Measurements from ENCODE around the gene GNAI2. TPM values are rescaled to one million over a fixed set of nuclear protein-coding genes. Genes with fewer than 3 reads are reported as not detected.
A peak's percentile ranks its signal among the peaks of the same experiment; 100 is the strongest.
"Not testable (repeated sequence)": the region's sequence is repeated elsewhere in the genome, so short reads cannot be mapped to it uniquely, and the experiment has no call there.

Gene GNAI2
- total RNA-seq, 1 donor from 2014 or later = 92.0 TPM

DNA sequence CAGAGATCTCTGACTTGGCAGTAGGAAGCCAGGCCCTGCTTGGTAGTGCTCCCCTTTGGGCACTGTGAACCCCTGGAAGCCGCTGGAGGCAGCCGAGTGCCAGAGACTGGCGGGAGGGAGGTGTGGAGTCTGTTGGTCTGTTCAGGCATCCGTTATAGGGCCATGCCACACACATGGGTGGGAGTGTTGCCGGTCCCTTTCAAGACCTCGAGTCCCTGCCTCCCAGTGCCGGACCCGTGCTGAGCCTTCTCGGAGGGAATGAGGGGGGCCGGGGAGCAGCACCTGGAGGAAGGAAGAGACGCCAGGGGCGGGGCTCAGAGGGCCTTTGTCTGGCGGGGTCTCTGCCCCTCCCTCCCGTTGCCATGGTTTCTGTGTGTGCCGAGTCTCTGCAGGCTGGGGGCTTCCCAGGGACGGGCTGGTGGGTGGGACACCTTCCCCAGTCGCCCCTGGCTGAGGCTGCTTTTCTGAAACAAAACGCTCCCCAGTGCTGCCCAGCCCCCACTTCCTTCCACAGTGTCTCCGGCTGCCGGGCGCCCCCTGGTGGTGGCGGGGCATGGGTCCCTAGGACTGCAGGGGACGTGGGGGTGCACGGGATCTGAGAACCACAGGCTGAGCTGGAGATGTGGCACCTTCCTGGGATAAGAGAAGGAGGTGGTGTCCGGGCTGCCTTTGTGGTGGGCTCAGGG is 10.0 kb downstream of the GNAI2 start:
- peak; percentile 76 for ATAC-seq

DNA sequence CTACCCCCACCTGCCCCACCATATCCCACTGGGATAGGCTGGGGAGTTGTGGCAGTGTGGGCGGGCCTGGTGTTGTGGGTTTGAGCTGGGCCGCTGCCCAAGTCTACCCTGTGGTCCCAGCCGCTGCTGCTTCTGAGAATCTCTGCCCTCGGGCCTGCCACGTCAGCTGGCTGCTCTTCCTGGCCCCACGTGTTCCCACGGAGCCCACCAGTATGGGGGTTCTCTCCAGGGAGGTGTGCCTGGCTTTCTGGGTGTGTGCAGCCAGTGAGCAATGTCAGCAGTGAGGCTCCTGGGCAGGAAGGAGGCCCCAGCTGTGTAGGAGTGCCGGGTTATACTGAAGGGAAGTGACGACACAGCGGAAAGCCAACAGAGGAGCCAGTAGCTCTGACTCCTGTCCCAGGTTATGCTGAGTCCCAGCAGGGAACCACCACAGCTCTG is 10.5 kb downstream of the GNAI2 start:
- ATAC-seq = peak; percentile 70

DNA sequence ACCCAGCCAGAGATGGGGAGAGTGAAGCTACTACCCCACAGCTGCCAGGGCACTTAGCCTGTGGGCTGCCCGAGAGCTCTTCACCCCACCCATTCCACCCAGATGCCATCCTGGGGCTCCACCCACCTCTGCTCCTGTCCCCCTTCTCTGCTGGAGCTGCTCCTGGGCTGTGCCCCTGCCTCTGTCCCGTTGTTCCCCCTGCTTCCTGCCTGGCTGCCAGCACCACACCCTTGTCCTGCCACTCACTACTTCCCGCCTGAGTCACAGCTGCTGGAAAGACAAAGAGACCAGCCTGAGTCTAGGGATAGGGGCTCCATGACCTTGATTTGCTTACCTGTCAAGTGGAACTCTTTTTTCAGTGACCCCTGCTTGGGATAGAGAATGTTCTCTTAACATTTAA is 12.4 kb downstream of the GNAI2 start:
- ATAC-seq = peak; percentile 30

DNA sequence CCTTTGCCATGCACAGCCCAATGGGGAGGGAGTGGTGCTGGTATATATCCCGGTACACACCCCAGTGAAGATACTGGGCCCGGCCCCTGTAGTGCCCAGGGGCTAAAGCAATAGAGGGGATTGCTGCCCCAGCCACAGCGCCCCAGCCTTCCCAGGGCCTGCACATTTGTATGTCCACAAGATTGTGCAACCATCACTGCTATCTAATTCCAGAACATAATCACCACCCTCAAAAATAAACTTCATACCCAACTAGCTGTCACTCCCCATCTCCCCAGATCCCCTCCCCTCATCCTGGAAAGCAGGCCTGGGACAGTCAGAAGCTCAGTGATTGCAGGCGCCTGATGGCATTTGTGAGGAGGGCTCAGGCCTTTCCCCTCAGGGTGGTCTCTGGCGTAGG is 13.5 kb downstream of the GNAI2 start:
- no peak for ATAC-seq

DNA sequence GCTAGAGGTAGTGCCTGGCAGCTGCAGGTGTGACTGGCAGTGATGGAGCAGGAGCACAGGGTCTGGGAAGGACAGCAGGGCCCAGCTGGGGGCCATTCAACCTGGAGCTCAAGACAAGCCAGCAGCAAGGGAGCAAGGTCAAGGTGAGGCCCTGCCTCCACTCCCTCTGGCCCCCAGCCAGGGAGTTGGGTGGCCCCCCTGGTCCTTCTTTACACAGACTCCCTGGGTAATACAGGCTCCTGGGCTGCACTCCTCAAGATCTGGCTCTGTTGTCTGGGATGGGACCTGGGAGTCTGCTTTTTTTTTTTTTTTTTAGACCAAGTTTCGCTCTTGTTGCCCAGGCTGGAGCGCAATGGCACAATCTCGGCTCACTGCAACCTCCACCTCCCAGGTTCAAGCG is 14.5 kb downstream of the GNAI2 start:
- ATAC-seq = no peak

DNA sequence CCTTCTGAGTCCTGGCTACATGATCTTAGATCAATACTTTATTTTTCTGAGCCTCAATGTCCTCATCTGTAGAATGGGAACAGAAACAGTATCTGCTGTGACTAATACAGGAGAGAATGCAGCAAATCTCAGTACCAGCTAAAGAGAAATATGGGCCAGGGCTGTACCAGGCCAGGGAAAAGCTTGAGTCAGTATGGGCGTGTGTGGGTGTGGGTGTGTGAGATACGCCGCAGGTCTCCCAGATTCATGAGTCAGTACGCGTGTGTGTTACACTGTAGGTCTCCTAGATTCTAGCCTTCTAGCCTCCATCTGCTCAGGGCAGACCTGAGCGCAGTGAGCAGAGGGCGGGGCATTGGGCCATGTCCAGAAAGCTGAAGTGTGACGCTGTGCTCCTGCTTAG is 15.2 kb downstream of the GNAI2 start:
- ATAC-seq = peak; percentile 84

DNA sequence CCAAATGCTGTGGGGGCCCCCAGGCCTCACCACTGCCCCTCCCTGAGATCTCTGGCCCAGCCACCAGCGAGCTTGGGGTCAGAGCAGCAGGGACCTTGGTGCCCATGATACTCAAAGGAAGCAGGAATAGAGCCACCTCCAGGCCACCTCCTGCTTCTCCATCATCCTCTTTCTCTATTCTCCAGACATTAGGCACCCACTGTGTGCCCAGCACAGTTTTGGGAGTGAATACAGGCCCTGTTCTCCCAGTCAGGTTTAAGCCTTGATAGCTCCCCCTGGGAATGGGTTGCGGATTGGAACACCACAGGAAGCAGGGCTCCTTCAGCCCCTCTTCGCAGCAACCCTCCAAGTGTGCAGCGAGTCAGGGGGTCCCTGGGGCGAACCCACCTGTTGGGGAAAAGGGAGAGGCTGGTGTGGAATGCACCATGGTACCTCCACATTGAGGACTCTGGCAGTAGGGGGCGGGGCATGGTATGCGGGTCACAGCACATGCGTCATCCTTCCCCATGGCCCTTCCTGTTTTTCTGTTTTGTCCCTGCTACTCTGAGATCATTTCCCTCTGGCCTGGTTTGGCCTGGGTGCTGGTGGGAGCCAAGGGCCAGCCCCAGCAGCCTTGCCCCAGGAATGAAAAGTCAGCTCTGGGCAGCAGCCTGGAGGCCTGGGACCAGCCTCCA is 18.7 kb downstream of the GNAI2 start:
- peak; percentile 49 for ATAC-seq

DNA sequence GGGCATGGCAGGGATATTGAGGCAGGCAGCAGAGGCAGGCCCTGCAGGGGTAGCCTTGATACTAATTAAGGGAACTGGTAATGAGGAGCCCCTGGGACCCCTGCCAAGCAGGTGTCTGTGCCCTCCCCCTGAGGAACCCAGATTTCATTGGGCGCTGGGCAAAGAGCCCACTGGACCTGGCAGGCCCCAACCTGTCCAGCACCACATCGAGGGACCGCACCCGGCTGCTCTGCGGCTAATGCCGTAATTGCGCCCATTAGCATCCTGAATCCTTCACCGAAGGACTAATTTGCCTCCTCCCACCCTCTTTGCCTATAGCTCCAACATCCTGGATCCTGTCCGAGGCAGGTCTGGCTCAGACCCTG is 19.2 kb downstream of the GNAI2 start:
- ATAC-seq = no peak

DNA sequence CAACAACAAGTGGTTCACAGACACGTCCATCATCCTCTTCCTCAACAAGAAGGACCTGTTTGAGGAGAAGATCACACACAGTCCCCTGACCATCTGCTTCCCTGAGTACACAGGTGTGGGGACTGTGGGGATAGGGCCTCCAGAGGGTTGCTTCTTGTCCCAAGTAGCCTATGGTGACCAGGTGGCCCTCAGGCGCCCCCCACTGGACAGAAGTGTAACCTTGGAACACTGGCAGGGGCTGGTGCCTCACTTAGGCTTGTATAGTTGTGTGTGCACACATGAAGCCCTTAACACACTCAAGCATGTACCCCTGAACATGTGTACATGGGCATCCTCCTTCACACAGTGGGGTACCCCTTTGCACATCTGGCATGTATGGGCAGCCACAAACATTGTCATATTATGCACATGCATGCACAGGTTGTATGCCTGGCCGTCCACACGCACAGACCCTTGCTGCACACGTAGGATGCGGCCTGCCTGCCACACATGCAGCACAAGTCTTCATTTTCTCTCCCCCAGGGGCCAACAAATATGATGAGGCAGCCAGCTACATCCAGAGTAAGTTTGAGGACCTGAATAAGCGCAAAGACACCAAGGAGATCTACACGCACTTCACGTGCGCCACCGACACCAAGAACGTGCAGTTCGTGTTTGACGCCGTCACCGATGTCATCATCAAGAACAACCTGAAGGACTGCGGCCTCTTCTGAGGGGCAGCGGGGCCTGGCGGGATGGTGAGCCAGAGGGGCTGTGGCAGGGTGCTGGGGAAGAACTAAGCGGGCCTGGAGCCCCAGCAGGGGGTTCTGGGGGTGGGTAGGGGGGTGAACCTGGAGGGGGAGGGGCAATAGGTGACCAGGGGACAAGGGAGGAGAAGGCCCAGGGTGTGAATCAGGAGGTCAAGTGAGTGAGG is 21.2 kb downstream of the GNAI2 start:
- ATAC-seq = no peak

DNA sequence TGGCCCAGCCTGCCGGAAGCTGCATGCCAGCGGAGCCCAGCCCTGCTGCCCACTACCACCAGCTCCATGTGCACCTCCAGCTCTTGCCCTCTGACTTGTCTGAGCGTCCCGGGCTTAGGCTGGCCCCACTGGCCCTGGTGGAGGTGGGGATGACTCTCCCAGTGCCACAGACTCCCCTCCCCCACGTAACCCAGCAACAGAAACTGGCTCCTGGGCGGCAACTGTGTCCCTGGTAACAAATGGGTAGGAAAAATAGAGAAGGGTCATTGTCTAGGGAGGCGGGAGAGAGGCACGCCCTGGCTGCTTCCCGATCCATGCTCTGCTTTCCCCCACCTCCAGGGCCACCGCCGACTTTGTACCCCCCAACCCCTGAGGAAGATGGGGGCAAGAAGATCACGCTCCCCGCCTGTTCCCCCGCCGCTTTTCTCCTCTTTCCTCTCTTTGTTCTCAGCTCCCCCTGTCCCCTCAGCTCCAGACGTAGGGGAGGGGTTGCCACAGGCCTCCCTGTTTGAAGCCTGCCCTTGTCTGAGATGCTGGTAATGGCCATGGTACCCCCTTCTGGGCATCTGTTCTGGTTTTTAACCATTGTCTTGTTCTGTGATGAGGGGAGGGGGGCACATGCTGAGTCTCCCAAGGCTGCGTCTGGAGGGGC is 22.2 kb downstream of the GNAI2 start:
- no peak for ATAC-seq

DNA sequence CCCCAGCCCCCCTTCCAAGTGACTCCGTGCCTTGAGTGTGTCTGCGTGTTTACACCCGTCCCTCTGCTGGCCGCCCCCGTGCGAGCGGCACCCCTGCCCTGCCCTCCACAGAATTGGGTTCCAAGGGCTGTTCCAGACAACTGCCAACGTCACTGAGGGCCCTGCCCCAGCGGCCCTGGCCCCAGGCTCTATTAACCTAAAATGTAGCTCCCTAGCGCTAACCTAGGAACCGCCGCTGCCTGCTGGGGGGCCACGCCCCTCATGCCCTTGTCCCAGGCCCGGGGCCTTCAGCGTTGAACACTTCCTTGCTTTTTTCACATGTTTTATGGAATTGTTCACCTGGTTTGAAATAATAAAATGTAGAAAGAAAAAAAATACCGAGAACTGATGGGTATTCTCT is 23.0 kb downstream of the GNAI2 start:
- no peak for ATAC-seq

DNA sequence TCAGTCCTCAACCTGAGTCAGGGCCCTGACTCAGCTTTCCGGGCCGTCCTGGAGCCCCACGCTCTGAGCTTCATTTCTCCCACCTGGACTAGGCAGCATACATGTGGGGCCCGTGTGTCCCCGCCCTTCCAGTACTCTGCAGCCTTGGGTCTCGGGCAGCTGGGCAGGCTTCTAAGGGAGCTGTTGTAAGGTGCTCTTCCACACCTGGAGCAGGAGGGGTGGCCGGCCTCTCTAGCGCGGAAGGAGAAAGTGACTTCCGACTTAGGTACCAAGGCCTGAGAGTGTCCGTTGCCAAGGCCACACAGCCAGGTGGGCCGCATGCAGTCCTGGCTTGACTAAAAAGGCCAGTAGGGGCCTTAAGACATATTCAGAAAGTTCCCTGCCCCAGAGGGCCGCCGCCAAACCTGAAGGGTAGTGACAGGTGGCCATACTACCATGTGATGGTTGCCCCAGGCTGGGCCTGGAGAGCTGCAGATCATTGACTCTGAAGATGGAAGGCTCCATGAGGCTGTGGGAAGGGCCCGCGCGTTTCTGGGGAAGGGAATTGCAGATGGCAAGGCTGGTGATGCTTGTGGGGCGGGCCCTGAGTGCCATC is 23.5 kb downstream of the GNAI2 start:
- no peak for ATAC-seq

DNA sequence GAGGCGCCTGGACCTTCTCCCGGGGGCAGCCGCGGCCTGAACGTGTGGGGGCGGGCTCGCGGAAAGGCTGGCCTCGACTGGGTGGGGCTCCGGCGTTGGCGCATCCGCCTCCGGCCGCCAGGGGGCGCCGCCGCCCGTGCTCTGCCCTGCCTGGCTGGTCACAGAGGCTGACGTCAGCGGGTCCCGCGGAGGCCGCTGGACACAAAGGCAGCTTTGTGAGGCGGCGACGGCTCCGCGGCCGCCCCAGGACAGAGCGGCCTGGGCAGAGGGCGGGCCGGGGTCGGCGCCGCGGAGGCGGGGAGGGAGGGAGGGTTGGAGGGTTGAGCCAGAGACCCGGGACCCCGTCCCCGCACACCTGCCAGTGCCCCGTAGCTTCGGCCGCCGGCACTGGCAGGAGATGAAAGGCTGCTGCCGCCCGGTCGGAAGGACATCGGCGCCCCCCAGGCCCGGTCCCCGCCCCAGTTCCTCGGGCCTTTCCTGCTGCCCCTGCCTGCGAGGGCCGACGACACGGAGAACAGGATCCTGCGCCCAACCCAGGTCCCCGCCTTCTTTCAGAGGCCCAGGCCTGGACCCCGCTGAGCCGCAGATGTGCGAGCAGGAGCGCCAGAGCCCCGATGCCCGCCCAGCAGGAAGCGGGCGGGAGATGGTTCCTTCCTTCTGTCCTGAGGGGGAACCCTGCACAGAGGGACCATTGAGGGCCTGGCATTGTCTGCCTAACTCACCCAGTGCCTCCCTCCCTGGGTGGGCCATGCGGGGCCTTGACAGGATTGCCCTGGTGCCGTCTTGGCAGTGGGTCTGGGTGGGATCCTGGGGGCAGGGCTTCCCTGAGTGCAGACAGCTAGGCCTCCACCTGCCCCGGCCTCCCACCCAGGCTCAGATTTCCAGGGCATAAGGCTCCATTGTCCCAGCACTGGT is 24.3 kb downstream of the GNAI2 start:
- peak; percentile 86 for ATAC-seq

DNA sequence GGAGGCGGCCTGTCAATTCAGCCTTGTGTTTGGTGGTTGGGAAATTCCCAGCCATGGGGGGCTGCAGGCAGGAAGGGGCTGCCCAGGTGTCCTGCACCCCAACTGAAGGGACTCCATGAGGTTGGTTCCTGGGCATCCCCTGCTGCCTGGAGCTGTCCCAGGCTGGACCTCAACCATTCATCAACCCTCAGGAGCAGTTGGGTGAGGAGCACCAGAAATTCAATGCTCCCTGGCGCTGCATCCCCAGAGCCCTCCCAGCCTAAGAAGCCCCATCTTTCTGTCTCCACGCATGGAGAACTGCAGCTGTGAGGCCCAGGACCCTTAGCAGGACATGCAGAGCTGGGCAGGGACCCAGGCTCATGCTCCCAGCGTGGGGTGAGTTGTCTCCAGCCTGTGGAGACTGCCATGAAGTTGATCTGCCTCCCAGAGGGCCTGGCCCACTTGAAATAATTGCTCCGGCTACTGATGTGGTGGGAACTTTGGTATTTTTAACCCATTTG is 25.0 kb downstream of the GNAI2 start:
- no peak for ATAC-seq

DNA sequence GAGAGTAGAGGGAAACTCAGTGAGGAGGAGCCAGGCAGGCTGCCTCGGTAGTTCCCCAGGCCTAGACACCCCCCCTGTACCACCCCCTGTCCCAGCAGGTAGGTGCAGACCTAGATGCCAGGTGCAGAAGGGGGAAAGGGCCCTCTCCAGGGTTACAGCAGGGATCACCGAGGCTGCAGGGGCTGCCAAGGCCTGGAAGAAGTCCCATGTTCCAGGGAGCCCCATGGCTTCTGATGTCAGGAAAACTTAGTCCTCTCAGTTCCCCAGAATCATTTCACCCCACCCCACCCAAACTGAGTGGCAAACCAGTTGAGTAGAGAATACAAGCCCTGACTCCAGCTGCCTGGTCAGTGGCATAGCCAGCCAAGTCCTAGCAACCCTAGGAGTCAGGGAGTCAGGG is 25.5 kb downstream of the GNAI2 start:
- ATAC-seq = no peak

DNA sequence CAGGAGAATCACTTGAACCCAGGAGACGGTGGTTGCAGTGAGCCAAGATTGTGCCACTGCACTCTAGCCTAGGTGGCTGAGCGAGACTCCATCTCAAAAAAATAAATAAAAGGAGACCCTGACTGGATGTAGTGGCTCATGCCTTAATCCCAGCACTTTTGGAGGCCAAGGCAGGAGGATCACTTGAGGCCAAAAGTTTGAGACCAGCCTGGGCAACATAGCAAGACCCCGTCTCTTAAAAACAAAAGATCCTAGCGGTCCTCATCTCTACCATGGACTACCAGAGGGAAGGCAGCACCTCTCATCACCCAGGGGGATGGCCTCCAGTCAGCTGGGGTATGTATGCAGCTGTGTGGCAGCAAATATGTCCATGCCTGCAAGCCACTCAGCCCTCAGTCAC is 26.2 kb downstream of the GNAI2 start:
- not testable (repeated sequence) for ATAC-seq

DNA sequence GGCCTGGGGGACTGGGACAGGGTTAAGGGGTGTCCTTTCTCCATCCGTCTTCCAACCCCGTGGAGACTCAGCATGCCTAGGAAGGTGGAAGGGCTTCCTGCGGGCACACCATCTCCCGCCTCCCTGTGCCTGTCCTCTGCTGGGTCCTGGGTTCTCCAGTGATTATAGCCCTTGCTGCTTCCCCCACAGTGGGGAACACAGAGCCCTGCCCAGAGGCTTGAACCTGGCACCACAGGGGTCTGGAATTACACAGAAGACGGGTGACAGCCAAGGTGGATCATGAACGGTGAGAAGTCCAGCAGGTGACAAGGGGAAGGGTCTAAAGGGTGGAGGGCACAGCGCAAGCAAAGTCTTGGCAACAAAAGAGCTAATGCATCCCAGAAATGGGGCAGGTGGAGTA is 26.8 kb downstream of the GNAI2 start:
- ATAC-seq = no peak

DNA sequence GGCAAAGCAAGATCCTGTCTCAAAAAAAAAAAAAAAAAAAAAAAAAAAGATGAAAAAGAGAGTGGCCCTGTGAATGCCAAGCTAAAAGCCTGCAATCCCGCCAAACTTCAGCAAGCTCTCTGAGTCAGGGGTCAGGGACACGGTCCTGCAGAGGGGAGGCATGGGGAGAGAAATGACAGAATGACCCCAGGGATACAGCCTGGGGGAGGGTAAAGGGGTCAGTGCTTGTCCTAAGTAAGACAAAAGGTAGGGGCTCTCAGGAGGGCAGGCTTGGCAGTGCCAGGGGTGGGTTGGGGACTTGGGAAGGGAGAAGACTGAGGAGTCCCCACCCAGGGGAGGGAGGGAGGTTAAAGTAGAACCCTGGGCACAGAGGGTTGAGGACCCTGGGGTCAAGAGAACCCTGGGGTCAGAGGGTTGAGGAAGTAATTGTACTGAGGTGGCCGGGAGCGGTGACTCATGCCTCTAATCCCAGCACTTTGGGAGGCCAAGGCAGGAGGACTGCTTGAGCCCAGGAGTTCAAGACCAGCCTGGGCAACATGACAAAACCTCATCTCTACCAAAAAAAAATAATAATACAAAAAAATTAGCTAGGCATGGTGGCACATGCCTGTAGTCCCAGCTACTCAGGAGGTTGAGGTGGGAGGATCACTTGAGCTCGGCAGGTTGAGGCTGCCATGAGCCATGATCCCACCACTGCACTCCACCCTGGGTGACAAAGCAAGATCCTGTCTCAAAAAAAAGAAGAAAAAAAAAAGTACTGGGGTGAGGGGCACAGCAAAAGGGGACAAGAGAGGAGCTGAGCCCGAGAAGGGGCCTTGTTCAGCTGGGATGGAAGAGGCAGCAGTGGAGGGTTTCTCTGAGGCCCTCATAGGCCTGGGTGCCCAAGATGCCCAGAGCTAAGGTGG is 27.7 kb downstream of the GNAI2 start:
- ATAC-seq = no peak

DNA sequence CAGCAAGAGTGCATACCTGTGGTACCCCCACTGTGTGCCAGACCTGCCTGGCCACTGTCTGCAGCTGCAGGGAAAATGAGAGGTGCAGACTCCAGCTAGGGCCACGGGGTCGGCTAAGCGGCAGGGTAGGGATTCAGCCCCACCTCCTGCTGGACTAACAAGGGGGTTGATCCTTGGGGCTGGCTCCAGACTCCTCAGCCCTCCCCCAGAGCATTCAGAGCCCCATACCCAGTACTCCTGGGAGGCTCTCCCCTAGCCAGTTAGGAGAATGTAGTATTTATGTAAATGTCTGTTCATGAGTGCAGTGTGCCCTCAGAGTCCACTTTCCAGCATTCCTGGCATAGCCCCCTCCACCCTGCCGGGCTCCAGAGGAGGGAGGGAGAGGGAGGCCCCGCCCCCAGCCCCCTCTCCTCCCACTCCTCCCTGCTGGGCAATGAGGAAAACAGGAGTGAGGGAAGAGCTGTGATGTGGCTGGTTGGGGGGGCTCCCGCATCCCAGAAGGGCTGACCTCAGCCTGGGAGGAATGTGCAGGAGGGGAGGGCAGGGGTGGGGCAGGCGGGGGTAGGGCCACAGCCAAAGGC is 28.5 kb downstream of the GNAI2 start:
- no peak for ATAC-seq
